Stimulated activated CD8-positive, alpha-beta memory T cell treated with anti-CD3 and anti-CD28 coated beads, Interleukin-4, amount 100 ng/mL, for 24 hours (primary cell): ENCODE measurements around the gene CCDC117.
"Not testable (repeated sequence)": the region's sequence is repeated elsewhere in the genome, so short reads cannot be mapped to it uniquely, and the experiment has no call there.

Experiments
- DNase-seq: peaks from one replicate; pipeline ENCODE4 v3.0.0-alpha.2; 2020; ENCODE audit warnings: low read depth

The CCDC117 gene

DNA sequence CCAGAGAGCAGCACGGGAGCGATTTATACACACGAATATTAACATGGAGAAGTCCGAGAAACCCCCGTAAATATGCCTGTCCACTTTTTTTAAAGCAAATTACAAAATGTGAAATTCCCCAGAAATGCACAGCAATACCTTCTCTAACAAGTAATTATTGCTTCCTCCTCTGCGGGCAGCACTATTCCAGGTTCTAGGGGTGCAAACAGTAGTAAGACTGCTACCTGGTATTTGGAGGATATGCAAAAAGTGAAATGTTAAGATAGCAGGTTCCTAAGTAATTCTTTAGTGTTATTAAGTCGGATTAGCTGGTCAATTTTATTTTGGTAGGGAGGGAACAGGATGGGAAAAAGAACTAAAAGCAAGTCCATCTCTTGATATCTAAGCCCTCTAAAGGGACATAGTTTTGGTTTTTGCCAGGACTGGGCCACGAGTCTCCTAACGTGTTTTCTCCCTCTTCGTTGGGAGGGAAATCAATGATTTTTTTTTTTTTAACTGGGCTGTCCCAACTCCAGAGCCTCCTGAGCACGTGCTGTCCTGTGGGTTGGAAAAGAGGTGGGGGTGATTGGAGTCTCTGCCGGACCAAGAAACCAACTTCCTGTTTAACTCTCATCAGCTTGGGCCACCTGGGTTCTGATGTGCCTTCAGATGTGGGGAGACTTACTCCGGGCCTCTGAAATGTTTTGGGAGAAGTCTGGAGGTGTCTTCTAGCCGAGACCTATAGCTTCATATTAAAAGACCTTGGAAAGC is 29.5 kb downstream of the CCDC117 start:
- no peak for DNase-seq

DNA sequence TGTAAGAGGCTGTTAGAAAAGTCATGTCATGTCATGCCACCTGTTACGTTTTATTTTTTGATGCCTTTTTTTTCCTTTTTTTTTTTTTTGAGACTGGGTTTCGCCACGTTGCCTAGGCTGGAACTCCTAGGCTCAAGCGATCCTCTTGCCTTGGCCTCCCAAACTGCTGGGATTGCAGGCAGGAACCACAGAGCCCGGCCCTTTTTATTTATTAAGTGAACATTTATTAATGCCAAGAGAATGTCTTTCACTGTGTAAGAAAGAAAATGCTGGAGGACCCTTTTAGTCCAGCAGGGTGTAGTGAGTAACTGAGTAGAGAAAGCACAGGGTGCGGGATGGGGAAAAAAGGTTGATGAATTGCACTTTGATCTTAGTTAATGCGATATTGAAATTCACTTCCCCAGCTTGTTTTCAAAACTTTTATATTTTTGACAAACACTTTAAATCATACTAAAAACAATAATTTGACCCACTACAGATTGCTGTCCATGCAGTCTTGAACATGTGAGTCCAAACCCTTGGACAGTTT is 30.2 kb downstream of the CCDC117 start:
- DNase-seq, result no peak

DNA sequence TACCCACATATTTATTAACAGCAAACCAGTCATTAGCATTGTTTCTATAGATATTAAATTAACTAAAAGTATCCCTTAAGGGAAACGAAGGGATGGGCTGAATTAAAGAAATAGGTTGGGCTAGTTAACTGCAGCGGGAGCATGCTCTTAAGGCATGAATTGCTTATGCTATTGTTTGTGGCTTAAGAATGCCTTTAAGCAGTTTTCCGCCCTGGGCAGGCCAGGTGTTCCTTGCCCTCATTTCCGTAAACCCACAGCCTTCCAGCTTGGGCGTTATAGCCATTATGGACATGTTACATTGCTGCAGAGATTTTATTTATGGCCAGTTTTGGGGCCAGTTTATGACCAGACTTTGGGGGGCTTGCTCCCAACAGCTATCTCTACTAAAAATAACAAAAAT is 32.9 kb downstream of the CCDC117 start:
- DNase-seq, result not testable (repeated sequence)

DNA sequence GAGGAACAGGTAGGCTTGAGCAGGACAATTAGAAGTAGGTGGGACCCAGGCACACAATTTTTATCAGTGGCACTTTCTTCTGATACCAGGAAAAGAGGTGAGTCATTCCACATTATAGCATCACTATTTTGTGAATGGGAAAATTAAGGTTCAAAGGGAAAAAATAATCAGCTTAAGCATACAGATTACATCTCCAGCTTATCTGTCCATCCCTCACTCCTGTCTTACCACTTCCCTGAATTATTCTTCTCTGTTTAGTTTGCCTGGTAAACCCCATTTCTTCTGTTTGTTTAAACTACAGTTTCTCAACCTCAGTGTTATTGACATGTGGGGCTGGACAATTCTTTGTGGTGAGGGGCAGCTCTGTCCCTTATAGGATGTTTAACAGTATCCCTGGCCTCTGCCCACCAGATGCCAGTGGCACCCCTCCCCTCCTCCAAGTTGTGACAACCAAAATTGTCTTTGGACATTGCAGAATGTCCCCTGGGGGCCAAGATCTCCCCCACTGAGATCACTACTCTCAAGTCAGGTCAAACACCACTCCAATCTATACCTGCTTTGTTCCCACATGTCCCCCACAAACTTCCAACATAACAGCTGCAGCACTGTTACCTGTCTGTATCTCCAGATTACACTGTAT is 36.3 kb downstream of the CCDC117 start:
- DNase-seq, result no peak

DNA sequence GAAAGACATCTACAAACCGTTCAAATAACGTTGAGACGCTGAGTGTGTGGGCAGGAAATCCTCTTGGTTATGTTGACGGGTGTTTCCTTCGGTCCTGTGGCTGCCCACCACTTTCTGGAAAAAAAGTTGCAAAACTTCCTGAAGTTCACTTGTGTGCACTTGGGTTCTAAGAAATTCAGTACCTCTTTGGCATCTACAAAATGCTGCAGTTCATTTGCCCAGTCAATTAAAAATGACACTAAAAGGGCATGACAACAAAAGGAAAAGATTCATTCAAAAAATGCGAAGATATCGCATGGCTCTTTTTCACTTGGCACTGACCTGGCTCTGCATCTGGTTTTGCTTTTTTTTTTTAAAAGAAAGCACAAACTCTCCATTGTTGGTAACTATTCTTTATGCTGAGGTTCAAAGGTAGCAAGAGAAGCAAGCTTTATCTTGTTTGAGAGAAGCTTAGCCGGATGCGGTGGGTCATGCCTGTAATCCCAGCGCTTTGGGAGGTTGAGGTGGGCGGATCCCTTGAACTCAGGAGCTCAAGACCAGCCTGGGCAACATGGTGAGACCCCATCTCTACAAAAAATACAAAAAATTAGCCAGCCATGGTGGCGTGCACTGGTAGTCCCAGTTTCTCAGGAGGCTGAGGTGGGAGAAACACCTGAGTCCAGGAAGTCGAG is 38.5 kb downstream of the CCDC117 start:
- no peak for DNase-seq

DNA sequence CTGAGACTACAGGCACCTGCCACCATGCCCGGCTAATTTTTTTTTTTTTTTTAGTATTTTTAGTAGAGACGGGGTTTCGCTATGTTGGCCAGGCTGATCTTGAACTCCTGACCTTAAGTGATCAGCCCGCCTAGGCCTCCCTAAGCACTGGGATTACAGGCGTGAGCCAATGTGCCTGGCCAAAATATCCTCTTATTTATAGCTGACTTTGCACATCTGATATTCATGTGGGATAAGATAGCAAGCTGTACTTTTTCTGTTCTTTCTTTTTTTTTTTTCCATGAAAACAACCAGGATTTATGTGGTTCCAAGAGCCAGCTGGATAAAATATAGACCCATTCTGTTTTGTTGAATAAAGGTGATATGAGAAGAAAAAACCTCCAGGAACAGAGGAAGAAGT is 40.0 kb downstream of the CCDC117 start:
- no peak for DNase-seq

DNA sequence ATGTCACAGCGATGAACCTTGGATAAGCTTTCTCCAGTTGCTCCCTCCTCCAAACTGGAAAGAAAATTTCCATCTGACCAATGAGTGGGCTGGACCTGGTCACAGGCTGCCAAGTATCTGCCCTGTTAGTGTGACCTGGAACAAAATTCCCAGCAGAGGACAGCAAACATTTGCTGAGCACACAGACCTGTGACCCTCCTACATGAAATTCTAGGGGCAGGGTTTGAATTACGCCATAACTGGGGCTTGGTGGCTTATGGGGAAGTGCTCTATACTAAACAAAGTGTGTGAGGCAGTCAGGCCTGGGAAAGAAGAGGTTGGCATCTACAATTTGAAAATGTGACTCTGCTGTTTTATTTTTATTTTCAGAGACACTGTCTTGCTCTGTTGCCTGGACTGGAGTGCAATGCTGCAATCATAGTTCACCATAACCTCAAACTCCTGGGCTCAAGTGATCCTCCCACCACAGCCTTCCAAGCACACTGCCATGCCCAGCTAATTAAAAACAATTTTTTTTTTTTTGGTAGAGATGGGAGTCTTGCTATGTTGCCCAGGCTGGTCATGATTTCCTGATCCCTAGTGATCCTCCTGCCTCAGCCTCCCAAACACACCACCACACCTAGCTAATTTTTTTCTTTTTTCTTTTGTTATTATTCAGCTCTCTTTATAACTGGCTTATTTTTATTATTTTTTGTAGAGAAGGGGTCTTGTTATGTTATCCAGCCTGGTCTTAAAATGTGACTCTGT is 41.5 kb downstream of the CCDC117 start:
- no peak for DNase-seq

DNA sequence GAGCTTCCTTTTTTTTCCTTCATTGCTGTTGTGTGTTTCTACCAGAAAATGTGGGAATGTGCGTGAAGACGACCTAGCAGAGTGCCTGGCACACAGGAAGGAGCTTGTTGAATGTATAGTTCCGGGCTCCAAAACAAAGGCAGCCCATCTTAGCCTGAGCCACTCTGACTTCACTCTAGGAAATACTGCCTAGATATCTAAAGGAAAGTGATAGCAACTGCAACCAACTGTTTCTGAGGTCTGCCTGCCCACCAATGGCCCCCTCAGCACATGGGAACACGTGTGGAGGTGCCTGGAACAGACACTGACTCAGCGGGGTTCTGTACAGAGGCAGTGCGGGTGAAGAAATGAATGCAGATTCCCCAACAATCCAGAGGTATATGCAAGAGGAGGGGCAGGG is 42.6 kb downstream of the CCDC117 start:
- DNase-seq, result no peak

DNA sequence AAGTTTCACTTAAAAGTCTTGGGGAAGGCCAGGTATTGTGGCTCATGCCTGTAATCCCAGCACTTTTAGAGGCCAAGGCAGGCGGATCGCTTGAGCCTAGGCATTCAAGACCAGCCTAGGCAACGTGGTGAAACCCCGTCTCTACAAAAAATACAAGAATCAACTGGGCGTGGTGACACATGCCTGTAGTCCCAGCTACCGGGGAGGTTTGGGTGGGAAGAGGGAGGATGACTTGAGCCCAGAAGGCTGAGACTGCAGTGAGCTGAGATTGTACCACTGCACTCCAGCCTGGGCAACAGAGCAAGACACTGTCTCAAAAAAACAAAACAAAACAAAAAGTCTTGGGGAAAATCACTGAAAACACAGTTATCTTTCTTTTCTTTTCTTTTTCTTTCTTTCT is 43.2 kb downstream of the CCDC117 start:
- no peak for DNase-seq

DNA sequence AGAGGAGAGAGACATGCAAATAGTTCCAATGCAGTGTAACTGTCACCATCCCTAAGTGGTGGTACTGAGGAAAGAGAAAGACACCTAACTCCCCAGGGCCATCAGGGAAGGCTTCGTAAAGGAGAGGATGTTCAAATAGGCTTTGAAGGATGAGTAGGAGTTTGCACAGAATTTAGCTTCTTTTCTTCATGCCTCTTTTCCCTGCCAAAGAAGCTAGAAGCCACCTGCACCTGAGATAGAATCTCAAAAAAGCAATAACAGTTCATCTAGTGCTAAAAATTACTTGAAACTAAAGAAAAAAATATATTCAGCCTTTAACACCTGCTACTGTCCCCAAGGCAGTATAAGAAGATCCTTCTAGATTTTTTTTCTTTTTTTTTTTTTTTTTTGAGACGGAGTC is 44.6 kb downstream of the CCDC117 start:
- no peak for DNase-seq

DNA sequence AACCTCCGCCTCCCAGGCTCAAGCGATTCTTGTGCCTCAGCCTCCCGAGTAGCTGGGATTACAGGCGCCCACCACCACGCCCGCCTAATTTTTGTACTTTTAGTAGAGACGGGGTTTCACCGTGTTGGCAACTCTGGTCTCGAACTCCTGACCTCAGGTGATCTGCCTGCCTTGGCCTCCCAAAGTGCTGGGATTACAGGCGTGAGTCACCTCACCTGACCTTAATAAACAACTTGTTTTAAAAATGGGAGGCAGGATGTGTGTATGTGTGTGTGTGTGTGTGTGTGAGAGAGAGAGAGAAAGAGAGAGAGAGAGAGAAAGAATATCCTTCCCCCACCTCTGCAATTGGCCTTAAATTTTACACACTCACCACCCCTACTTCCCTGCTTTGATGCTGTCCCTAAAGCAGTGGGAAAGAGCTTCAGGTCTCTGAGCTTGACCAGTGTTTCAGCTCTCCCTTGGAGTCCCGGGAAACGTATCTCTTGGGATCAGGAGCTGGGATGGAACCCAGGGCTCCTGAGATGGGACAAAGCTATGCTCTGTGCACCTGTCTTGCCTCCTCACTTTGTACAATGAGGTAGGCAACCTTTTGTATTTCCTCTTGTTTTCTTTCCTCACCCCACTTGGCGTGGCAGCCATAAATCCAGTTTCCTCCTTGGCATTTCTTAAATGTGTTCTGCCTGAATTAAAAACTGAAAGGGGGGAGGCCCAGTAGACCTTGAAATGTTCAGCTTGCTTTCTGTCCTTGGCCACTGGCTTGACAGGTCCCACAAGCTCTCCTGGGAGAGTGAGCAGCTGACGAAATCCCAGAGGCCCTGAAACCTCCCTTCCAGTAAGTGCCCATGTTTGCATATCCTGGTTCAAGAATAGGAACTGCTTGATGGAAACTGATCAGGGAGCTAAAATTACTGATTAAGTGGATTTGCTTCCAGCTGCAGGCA is 45.7 kb downstream of the CCDC117 start:
- DNase-seq, result no peak

DNA sequence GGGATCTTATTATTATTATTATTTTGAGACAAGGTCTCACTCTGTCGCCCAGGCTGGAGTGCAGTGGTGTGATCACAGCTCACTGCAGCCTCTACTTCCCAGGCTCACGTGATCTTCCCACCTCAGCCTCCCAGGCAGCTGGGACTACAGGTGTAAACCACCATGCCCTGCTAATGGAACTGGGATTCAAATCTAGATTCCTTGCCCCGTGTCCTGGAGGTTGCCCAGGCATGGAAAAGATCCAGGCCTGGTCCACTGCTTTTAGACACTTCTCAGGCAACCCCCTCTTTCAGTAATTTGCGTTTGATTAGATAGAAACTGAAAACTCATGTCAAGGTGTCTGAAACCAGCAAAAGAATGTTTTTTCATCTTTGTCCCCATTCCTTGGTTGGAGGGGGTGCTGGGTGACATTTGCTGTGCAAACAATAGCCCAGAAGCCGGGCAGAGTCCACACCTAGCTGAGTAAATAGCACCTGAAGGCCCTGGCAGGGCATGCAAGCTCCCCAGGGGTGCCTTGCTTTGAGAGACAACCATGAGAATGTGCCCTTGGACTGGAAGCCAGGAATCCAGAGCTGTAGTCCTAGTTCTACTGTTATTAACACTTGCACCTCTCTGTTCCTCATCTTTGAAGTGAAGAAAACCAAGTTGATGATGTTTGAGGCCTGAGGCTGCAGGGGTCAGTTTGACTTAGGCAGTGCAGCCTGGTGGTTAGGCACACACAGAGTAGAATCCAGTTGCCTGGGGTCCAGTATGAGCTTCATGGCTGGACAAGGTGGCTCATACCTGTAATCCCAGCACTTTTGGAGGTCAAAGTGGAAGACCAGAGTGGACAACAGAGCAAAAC is 47.0 kb downstream of the CCDC117 start:
- no peak for DNase-seq

DNA sequence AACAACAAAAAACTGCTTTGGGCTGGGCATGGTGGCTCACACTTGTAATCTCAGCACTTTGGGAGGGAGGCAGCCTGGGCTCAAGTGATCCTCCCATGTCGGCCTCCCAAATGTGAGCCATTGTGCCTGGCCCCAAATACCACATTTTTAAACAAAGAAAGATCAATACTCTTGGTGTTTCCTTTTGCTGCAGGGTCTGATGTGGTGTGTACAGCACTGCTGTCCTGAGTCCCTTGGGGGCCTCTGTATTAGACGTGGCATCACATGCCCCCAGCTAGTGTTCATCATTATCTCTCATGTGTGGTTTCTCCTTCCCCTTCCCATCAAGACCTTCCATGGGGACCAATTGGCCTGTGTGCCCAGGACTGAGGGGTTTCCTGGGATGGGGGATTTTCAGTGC is 48.4 kb downstream of the CCDC117 start:
- DNase-seq, result no peak

DNA sequence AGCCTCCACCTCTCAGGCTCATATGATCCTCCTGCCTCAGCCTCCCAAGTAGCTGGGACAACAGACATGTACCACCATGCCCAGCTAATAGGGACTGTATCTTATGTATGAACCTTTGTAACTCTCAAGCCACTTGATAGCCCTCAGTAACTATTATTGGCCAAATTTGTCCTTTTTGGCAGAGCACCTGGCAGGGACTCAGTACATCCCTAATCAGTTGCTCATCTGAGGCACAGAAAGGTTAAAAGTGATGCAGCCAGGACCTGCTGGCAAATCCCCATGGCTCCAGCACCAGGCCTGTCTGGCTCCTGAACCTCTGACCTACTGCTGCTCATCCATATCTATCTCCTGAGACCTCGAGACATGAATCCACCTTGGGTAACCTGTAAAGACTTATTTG is 49.0 kb downstream of the CCDC117 start:
- DNase-seq, result no peak

DNA sequence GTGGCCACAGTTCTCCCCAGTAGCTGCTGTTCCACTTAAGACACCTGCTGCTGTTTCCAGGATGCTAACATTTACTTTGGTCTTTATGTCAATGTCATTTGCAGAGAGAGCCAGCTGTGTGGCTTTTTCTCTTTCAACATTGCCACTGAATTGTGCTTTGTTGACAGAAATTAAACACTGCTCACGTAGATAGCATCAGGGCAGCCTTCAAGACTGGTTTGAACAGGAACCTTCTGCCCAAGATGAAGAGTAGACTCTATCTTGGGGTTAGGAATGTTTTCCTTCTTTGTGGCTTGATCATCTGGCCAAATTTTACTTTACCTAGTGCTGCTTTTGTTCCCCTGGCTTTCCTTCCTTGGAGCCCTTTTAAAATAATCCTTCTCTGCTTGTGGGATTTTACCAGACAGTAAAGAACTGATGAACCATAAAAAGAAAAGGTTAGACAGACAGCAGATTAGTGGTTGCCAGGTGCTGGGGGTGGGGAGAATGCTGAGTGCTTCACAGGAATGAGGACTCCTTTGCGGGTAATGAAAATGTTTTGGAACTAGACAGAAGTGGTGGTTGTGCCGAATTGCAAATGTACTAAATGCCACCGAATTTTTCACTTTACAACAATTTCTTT is 50.5 kb downstream of the CCDC117 start:
- no peak for DNase-seq

DNA sequence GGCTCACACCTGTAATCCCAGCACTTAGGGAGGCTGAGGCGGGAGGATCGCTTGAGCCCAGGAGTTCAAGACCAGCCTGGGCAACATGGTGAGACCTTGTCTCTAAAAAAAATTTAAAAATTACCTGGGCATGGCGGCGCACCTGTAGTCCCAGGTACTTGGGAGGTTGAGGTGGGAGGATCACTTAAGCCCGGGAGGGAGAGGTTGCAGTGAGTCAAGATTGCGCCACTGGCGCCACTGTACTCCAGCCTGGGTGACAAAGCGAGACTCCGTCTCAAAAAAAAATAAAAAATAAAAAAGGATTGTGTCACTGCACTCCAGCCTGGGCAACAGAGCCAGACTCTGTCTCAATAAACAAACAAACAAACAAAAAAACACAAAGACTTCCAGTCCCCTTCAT is 52.0 kb downstream of the CCDC117 start:
- not testable (repeated sequence) for DNase-seq

DNA sequence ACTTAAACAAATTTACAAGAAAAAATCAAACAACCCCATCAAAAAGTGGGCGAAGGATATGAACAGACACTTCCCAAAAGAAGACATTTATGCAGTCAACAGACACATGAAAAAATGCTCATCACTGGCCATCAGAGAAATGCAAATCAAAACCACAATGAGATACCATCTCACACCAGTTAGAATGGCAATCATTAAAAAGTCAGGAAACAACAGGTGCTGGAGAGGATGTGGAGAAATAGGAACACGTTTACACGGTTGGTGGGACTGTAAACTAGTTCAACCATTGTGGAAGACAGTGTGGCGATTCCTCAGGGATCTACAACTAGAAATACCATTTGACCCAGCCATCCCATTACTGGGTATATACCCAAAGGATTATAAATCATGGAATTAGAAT is 53.9 kb downstream of the CCDC117 start:
- DNase-seq, result not testable (repeated sequence)

DNA sequence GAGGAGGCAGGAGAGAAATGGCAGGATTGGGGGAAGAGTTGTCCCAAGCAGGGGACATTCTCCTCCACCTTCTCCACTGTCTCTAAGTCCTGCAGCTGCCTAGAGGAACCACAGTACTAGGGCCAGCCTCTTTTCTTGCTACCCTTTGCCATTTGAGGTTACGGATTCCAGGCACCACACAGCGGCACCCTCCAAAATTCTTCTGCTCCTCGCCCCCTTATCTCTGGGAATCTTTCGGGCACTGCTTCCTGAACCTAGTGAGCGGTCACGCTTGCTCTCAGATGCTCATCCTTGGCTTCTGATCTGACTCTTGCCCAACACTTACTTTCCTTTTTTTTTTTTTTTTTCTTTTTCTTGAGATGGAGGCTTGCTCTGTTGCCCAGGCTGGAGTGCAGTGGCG is 54.4 kb downstream of the CCDC117 start:
- DNase-seq, result no peak

DNA sequence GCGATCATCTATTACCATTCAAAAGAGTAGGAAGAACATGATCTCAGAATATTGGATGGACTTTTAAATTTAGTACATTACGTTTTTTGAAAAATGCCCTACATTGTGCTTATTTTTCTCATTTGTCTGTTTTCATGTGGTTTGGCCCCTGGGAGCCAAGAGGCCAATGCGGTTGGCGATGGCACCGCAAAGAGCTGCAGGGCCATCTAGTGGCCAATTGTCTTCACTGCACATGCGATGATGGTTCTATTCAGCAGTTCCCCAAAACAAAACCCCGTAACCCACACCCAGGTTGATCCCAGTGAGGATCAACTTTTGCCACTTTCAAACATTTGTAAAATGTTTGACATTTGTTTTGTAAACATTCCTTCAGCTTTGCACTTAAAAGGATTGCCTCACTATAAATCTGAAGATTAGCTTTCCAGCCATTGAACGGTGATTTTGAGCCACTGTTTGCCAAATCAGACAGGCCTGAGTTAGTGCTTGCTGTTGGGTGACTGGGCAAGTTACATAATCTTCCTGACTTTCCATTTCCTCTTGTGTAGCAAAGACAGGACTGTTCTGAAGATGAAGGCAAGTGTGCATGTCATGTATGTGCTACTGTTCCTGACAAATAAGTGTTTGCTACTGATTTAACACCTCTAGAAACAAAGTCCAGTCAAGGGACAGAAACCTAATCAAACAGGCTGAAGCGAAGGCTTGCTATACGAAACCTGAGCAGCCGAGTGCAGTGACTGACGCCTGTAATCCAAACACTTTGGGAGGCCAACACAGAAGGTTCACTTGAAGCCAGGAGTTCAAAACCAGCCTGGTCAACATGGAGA is 57.1 kb downstream of the CCDC117 start:
- DNase-seq, result peak; percentile 51
